ENCODE measurements around the gene GLI3.

The GLI3 gene

DNA sequence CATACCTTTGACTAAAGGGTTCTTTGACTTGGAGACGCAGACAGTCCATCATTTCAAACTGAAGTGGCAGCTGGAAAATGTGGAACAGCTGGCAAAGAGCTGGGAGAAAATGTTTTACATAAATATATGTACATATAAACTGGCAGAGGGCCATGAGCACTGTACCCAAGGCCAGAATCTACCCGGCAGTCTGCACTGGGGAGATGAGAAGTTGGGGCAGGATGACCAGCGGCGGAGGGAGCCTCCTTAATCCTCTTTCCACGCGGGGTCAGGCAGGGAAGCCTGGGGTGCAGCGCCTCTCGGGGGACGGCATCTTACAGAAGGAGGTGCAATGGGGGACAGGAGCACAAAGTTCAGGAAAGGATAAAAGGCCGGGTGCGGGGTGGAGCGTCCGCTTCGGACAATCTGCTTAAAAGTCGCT is 1.3 kb downstream of the GLI3 start:
- no peak for DNase-seq

DNA sequence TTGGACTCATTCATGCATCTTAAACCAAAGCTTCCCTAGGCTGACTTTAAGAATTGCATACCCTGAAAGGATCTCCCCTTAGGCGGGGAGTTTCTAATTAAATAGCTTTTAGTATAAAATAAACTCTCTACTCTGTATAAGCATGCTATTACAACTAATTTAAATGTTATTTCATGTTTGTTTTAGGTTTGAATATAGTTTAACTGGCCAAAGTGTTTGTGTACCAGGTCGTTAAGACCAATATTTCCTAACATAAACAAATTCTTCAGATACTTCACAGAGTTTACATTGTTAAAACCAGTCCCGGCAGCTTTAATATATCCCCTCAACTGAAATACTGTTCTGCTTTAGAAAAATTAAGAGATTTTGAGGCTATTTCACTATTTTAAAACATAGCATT is 2.3 kb downstream of the GLI3 start:
- no peak for DNase-seq

DNA sequence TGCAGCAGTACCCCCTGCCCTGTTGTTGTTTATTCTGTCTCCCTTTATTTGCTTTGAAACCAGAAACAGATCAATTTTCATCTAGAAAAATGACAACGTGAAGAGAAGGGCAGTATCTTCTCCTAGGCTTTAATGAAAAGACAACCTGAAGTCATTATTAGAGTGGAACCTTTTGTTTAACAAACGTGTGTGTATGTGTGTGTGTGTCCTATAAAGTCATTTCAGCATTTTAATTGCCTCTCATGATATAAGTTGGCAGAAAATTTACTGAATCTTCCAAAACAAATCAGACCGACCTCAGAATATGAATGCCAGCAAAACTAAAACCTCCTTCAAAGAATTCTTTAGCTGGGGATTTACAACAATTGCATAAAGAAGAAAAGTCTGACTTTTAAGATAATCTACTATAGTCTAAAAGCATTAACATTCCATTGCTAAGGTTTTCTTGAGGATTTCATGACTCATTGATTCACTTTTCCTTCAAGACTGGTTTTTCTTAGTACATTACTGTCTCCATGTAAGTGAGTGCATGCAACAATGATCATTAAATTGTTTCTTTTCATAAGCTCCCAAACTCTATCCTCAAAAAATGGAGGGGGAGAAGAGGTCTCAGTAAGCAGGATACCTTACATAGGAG is 3.2 kb downstream of the GLI3 start:
- DNase-seq: no peak

DNA sequence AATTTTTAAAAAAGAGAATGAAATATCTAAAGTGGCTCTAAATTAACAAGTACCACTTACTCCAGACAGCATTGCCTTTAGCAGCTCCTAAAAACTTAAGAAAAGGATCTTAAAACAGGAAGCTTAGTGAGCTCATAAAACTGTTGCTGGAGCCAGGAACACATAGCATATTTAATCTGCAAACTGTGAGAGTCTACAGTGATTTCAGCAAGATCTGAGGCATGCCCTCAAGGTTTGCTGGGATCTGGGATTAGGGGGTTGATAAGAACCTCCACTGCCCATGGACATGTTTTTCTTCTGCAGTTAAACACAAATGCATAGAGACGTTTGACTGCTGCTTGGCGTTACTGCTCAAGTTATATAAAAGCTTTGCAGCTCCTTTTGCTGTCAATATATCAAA is 3.8 kb downstream of the GLI3 start:
- DNase-seq: no peak

DNA sequence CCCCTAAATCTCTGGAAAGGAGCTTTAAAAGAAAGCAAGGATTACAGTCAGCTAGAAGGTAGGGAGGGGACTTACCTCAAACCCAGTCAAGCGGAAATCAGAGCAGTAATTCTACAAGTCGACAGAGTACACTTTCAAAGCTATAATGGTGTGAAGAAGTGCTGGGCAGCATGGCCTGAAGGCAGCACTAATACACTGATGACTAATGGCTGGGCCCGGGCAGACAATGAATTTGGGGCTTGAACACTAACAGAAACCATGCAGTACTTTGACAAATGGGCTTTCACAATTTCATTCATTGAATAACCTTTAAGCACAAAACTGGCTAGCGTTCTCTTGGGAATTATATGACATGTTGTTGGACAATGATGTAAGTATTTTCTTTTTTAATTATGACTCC is 4.7 kb downstream of the GLI3 start:
- no peak for DNase-seq

DNA sequence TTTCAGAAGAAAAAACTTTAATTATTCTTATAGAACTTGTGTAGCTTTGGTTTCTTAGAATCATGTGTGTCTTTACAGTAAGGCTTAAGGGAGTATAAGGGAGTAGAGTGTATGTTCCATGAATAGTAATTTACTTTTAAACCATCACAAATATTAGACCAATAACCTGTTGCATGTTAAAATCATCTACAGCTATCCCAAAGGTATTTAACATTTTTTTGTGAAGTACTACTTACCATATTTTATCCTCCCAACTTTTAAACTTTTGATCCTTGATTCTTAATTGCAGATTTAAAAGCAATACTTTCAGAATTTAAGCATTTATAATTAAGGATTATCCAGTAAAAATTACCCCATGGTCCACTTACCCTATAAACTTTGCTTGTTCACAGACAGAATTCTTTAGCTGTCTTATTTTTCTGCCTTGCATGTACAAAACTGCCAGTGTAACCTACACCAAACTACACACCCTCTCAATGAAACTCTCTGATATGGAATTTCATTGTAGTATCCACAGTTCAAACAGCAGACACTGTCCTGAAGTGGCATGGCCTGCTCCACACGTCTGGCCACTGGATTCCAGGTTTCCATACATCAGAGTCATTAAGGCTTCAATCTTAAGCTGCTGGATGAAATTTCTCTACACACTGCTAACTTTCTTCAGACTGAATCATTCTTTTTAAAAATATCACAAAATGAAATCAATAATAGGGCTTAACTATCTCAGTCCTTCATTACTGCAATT is 5.8 kb downstream of the GLI3 start:
- no peak for DNase-seq

DNA sequence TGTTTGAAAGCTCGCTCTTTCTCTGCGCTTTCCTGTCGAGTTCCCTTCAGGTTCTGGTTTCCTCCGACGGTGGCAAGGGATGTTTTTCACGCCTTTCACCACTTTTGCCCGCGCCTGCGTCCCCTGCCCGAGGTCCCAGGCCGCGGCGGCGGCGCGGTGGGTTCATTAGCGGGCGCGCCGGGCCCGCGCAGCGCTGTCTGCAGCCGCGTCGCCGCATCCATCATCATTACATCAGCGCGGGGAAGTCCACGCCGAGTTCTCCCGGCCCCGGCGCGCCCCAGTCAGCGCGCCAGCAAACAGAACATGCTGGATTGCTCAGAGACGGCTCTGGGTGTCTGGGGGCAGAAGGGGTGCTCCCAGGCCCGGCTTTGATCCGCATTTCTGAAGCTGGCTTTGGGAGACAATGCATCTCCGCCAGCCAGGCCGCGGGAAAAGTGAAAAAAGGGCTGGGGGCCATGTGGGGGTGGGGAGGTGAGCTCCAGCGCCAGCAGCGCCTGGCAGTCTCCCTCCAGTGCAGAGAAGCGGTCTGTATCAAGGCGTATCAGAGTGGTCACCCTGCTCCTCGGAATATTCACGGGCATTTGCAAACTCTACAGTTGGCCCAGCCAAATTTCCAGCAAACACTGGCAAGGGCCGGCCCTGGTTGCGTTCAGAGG is 8.9 kb downstream of the GLI3 start:
- DNase-seq: peak; percentile 50

DNA sequence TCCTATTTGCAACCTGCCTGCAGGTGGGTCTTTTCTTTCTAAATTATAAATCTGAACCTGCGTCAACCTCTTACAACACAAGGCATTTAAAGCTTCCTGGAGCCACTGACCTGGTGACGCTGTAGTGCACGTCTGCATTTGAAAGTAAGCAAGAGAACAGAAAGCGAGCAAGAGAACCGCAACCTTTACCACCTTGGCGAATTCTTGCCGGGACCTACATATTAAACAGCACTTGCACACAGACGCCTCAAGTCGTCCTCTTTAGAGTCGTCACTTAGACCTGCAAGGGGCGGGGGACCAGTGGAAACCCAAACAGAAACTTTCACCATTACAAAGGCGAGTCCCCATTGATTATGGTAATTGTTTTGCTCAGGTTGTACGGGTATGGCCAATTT is 9.5 kb downstream of the GLI3 start:
- DNase-seq: peak; percentile 48

DNA sequence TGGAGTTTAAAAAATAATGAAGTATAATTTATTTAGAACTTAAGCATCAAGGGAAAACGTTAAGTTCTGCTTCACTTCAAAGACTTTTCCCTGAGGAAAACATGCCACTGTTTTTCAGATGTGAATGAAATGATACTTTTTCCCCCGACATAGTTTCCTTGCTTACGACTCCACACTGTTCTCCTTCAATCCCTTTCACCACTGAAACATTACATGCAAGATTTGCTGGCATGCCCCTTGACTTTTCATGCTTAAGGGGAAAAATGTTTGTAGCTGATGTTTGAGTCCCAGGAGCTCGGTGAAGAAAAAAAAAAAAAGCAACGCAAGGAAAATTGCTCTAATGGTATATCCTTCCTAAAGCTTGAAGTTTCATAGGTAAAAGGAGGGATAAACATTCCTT is 10.0 kb downstream of the GLI3 start:
- DNase-seq: no peak

DNA sequence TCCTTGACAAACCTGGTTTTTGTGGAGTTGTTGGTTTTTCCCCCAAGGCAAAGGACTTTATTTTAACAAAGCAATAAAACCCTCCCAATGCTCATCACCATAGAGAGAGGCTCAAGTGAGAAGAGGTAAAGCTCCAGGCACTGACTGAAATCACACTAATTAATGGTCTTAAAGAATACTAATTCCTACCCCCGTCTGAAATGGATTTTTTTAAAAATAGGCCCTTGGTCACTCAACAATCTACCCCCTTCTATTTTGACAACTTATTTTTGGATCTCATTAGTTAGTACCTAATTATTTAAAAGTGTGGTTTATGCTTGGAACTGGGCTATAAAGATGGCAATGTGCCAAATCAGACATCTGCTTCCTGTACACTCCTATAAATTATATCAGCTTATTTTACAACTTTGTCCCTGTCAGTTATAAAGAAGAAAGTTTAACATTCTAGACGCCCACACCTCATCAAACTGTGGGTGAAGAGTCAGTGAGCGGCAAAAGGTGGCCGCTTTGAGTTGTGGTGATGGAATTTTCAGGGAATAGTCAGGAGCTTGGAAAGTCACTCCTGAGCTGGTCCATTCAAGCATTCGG is 10.6 kb downstream of the GLI3 start:
- no peak for DNase-seq

DNA sequence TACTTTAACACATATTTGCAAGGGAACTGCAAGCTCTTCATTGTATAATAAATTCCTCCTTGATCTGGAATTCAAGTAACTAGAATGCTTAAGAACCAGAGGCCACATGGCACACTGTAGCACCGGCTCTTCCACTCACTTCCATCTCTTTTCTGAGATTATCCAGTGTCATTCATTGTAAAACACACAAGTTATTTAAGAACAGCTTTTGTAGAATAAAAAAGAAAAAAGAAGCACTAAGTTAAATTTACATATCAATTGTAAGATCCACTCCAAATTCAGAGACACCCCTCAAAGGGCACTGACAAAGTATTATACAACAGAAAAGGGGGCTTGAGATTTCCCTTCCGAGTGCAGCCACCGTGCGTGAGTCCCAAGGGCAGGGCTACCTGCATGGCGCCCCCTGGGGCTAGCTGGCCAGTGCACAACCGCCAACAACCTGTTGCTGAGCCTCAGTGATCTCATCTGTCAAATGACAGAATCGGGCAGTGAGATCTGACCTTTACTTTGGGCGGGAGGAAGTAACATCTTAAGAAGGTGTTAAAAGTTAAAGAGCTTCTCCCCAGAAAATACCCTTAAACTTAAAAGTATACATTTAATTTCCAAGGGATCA is 12.5 kb downstream of the GLI3 start:
- no peak for DNase-seq

DNA sequence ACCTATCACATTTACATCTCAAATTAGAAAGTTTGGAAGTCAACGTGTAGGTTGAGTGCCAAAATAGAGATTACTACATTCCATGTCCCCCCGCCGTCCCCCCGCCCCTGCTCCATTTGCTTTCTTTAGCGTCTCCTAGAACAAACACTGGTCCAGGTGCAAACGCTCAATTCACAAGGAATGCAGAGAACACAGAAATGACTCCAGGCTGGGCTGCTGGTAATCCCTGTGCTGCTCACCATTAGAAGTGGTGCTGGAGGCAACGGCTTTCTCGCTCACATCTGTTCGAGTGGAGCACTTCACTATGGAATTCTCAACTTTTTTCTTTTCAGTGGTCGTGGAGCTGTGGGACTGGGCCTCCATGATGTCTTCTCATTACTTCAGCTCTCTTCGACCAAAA is 14.1 kb downstream of the GLI3 start:
- DNase-seq: no peak

DNA sequence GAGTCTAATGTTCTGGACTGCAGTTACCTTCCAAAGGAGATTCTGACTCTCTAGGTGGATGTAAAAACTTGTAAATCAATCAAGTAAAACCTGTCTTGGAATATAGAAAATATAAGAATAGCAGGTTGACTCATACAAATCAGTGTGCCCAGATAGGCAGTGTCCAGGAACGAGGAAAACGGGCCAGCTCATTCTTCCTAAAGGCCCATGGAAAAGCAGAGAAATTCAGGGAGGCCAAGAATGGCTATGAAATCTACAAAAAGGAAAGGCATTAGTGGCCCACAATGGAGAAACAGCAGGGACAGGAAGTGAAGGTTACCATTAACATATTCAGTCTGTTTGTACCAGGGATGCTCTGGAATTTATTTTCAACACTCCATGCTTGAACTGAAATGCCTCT is 14.9 kb downstream of the GLI3 start:
- no peak for DNase-seq

DNA sequence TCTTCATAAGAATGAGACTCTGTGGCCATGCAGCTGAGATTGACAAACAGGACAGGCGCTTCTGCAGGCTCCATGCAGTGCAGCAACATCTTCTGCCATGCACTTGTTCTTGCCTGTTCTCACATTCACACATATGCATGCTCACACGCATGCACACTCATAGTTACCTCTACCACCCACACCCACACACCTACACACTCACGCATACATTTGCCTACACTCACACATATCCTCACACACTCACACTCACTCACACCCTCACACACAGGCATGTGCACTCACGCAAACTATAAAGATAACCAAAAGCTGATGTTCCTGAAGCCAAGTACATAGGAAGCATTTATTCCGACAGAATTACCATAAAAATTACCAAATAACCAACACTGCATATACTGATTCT is 15.7 kb downstream of the GLI3 start:
- no peak for DNase-seq

DNA sequence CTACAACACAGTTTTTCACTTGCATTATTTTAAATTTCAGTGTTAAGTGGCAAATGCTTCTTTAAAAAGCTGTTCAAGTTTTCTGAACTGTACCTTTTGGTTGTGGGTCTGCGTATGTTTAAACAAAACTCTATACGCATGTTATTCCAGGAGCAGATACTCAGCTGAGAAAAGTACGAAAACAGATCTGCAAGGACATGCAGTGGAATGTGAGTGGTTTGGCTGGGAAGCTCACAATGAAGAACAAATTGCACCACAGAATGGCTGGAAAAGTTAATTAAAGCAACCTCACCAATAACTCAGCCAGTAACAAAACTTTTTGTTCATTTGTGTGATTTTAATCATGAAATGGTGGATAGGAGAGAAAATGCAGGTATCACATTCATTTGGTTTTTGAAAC is 17.6 kb downstream of the GLI3 start:
- DNase-seq: no peak

DNA sequence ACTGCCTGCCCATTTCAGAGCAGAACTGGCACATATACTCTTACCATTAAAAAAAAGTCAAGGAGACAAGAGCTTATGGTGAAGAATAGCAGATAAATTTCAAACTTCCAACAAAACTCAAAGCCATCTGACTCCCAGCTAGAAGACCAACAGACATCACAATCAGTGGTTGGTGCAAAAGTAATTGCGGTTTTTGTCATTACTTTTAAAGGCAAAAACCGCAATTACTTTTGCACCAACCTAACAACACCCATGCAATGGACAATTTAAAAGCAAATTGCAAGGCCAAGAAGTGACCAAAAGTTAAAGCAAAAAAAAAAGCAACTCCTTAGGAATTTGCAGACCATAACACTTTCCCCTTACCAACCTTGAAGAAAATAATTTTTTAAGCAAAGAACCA is 18.8 kb downstream of the GLI3 start:
- no peak for DNase-seq

DNA sequence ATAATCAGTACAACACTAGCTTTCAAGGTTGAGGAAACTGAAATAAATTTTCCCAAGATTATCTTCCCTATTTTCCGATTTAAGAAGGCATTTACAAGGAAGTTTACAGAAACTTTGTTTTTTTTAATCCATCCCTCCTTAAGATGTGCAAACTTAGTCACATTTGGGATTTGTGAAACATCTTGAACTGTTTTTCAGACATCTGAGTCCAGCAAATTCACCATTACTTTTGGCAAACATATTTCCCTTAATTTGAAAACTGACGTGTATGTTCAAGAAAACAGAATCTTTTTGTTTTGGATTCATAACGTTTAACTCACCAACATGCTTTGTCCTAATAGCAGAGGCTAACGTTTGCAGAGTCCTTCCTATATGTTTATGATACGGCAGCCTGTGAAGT is 19.5 kb downstream of the GLI3 start:
- no peak for DNase-seq

DNA sequence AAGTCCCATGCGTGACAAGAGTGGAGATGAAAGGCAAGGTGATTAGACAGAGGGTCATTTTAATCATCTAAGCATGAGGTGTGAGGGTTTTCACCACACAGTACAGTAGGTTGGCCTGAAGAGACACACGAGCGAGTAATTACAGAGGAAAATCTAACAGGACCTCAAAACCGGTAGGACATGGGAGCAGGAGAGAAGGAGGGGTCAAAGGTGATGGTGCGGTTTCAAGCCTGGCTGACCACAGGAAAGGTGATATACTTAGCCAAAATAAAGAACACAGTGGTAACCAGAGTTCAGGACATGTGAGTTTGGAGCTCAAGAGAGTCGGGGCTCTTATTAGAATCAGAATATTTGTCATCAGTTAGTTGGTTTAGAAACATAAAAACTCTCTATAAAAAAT is 20.0 kb downstream of the GLI3 start:
- no peak for DNase-seq

DNA sequence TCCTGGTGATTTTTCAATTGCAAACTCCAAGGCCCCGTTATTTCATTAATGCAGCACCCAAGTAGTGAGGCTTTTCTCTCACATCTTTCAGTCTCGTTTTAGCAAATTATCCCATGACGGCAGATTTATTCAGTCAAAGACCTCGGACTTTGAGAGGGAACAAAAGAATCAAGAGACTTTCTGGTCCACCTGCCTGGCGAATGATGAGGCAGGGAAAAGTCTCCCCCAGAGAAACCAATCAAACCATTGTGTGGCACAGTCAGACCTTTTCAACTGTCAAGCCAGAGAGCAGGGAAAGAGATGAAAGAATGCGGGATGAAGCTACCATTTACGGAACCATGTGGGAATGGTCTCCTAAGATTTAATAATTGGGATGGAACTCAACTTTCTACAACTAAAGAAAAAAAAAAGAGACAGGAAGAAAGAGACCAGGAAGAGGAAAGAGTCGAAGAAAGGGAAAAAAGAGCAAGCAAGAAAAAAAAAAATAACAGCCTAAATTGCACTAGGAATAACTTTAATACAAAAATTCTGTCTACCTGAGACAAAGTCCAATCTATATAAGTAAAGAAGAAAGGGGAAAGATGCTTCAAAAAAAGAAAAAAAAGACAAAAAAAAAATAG is 22.8 kb downstream of the GLI3 start:
- DNase-seq: no peak

DNA sequence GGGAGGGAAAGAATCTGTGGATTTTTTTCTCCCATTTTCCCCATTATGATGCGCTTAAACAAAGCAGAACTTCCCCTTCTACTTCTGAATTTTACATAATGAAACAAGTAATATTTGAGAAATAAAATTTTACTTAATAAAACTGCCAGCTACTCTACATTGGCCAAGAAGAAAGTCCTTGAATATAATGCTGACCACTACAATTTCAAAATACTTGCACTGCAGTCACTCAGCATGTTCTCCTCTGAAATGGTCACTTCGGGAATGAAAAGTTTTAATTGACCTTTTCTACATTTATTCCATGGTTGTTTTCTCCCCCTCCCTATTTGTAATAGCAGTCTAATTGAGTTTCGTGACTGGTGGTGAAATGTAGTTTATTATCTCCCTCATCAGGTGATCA is 23.9 kb downstream of the GLI3 start:
- DNase-seq: no peak

DNA sequence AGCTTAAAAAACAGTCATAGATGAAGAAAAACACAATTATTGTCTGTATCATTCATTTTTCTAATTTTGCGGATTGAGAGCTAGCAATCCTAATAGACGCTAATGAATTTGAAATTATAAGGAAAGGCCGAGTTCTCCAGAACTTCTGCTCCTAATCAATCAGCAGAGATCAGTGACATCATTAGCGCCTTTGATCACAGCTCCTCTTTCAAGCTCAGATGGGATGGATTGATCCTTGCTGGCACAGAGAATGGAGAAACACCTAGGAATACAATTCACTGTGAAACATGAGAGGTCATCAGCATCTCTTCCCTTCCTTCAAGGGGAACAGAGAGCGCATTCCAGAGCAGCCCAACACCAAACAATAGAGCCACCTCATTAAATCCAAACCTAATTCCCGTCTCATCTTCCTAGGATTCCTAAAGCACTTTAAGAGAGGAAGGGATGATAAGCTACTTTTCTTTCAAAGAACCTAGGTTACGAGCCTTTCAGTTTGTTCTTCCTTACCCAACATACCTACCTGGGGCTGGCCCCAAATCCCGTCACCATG is 24.4 kb downstream of the GLI3 start:
- no peak for DNase-seq

DNA sequence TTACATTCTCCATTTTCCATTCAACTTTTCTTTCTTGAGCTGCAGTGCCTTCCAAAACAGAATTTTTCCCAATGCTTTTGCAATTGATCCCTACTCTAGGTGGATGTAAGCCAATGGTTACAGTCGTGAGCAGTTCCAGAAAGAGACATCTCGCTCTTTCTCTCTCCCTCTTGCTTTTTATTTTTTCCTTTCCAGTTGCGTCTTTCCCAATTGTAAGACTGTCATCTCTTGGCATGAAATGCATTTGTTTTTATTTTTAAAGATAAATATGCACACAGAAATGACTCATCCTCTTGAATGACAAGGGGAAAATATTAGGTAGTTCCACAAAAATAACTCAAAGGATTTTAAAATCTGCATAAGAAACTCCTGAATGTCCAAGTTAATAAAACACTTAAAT is 25.1 kb downstream of the GLI3 start:
- DNase-seq: no peak

DNA sequence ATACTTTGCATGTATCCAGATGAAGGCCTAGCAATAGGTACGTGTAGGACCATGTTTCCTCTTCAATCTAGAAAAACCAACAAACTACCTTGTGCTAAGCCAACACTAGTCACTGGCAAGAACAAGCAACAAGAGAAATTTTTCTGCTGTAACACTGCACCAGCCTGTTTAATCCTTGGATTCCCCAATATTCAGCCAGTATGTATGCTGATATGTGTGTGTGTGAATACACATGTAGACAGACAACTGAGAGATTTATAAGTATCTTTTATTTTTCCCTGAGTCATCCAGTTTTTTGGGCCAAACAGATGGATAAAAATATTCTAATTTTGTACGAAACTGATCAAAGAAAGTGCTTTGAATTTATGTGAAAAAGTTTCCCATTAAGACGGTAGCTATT is 26.2 kb downstream of the GLI3 start:
- DNase-seq: no peak

Measured in activated CD8-positive, alpha-beta memory T cell treated with anti-CD3 and anti-CD28 coated beads, Interleukin-2, amount 50 U/mL, for 48 hours (primary cell).